ENCODE results near the gene COX4I1.

The COX4I1 gene

DNA sequence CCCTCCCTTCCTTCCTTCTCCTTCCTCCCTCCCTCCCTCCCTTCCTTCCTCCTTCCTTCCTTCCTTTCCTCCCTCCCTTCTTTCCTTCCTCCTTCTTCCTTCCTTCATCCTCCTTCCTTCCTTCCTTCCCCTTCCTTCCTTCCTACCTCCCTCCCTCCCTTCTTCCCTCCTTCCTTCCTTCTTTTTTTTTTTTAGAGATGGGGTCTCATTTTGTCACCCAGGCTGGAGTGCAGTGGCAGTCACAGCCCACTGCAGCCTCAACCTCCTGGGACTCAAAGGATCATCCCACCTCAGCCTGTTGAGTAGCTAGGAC is 44.6 kb downstream of the COX4I1 start:
- DNase-seq, result no peak

DNA sequence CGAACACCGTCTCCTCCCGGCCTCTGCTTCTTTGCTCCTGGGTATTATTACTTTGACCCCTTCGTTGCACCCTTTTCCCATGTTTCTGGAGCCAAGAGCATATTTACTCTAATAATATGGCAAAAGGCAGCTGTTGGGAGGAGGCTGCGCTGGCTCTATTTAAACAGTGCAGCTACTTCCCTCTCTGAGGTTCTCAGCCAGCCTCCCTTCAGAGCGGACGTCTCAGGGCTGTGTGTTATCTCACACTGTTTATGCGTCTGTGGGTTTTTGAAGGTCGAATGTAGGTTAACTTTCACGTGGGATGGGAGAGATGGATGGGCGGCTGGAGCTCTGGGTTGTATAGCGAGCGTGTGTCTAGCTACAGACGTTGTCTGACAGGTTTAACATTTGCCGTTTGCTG is 45.3 kb downstream of the COX4I1 start:
- no peak for DNase-seq

DNA sequence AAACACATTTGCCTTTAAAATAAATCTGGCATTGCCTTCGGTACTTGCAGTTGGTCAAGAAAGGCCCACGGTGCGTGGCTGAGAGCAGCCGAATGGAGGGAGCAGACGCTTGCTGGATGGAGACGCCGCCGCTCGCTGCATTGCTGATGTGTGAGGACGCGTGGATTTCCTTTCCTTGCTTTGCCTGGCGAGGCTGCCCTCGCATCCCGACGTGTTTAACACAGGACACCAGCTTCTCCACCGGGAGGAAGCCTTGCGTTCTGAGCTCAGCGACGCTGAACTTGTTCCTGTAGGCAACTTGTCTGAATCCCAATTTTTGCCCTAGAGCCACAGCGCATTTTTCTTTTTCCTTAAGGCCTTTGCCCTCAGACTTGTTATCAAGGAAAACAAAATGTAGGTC is 45.8 kb downstream of the COX4I1 start:
- DNase-seq, result no peak

DNA sequence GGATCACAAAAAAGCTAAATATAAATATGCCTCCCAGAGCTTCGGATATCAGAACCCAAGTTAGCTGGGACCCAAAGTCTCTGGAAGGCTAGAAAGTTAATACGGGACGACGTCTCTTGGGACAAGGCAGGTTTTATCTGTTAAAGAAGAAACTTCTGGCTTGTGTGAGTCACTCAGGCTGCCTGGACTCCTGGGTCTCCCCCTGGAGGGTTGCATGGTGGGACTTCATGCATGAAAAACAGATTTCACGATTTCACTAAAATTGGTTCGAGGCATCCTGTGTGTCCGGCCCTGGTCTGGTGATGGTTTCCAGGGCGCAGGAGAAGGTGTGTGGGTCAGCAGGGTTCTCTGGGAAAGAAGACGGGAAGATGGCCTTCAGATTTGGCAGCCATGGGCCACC is 47.0 kb downstream of the COX4I1 start:
- DNase-seq, result no peak

DNA sequence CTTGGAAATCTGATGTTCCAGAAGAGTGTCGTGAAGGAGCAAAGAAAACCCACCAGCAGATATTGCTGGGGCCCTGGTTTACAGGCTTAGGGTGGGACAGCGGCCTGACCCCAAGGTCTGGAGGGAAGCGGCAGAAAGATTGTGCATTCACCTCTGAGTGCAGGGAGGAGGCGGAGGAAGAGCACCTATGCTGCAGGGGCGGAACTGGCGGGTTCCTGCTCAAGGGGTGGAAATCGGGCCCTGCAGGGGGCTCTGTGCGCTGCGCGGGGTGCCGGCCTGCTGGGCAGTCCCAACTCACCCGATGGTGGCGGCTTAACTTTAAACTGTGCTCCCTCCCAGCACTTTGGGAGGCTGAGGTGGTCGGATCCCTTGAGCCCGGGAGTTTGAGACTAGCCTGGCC is 47.5 kb downstream of the COX4I1 start:
- DNase-seq, result no peak

DNA sequence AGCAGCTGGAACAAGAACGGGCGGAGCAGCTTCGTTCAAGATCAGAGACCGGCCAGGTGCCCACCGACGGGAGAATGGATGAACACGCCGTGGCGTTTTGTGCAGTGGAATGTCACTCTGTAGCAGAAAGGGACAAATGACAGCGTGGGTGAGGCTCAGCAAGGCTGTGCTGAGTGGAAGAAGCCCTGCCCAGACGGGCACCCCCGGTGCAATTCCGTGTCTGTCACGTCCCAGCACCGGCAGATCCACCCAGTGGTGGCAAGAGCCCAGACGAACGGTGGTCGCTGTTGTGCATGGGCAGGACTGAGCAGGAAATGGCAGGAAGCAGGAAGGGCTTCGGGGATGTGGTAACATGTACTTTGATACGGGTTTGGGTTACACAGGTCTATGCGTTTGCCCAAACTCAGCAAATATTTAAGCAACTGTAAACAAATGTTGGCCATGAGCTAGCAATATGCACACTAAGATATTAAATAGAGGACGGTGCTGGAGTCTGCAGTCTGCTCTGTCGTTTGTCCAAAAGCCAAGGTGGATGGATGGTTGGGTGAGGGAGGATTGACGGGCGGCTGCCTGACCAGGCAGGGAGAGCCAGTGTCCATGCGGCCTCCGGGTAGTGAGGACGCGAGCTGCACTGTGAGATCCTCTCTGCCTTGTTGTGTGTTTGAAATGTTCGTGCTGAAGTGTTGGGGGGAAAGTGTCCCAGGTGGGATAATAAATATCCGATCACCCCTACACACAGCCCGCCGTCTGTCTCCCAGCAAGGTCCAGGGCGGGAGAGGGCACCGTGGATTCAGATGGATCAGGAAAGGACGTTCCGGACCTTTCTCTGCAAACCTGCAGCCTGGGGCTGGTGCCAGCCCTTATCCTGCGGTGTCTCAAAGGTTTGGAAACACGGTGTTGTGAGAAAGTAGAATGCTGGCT is 48.4 kb downstream of the COX4I1 start:
- DNase-seq, result no peak

DNA sequence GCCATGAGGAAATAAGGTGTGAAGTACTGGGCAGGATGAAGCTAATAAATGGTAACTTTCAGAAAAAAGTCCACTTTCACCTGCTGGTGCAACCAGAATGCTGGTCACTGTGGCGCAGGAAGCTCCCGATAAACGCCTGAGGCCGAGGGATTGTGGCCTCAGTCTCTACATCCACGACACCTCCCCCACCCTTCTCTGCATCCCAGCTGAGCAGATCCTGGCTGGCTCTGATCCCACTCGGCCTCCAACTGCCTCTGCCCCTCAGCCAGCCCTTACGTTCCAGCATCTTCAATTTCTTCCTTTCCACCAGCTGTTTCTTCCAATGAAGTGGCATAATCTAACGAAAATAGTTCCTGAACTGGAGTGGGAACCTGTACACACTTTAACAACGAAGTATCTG is 49.5 kb downstream of the COX4I1 start:
- DNase-seq, result no peak

DNA sequence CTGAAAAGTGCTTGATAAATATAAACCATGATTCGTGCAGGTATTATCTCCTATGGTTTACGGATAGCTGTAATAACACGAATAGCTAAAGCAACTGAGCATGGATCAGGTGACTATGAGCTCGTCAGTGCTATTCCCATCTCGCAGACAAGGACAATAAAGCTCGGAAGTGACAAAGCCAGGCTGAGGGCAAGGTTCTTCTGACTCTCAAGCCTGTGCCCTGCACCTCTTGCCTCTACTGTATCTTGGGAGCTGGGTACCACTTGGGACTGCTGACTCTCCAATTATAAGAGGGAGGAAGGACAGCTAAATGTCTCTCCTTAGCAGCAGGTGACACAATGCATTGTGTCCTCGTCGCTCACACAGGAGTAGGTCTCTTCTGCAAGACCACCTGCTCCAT is 49.9 kb downstream of the COX4I1 start:
- DNase-seq, result no peak

DNA sequence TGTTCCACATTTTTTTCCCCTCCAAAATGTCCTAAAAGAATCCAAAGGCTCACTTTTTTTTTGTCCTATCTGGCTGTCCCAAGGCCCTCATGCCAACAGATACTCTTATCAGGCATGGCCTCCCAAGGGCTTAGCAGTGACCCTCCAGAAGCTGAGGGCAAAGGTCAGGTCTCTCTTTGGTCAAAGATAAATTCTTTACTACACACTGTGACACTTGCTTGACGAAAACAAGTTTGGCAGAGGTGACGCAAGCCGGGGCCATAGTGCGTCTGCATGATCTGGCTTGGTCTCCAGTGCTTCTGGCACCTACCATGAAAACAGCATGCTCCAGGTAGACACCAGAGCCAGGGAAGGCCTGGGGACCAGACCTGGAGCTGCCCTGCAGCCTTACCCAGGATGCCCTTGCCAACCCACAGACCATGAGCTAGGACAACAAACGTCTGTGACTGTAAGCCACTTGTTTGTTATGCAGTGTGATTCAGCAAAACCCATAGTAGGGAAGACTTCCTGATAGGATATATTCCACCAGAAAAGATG is 50.9 kb downstream of the COX4I1 start:
- DNase-seq, result no peak

DNA sequence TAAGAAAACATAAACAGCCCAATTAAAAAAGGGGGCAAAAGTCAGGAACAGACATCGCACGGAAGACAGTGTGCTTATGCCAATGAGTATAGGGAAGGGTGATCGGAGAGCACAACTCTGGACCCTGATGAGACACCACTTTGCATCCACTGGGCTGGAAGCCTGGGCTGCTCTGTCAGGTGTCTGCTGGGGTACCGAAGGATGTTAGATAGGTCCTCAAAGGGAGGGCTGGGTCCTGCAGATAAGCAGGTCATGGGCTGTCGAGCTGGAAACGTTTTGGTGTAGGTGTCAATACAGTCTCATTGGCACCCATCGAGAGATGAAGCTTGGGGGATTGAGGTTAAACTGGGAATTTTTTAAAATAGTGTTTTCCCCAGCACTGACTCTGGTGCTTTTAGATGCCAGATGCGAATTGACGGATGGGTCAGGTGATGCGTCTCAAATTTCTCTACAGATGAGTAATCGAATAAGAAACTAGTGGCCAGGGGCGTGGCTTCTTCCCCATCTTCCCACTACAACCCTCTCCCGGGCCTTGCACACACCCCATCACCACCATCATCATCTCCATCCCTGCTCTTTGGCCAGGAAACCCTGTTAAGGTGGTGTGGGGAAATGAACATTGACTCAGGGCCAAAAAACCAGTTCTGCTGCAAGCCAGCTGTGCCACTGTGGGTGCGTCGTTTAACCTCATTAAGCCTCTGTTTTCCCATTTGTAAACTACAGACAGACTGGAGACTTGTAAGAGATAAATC is 51.7 kb downstream of the COX4I1 start:
- DNase-seq, result no peak

DNA sequence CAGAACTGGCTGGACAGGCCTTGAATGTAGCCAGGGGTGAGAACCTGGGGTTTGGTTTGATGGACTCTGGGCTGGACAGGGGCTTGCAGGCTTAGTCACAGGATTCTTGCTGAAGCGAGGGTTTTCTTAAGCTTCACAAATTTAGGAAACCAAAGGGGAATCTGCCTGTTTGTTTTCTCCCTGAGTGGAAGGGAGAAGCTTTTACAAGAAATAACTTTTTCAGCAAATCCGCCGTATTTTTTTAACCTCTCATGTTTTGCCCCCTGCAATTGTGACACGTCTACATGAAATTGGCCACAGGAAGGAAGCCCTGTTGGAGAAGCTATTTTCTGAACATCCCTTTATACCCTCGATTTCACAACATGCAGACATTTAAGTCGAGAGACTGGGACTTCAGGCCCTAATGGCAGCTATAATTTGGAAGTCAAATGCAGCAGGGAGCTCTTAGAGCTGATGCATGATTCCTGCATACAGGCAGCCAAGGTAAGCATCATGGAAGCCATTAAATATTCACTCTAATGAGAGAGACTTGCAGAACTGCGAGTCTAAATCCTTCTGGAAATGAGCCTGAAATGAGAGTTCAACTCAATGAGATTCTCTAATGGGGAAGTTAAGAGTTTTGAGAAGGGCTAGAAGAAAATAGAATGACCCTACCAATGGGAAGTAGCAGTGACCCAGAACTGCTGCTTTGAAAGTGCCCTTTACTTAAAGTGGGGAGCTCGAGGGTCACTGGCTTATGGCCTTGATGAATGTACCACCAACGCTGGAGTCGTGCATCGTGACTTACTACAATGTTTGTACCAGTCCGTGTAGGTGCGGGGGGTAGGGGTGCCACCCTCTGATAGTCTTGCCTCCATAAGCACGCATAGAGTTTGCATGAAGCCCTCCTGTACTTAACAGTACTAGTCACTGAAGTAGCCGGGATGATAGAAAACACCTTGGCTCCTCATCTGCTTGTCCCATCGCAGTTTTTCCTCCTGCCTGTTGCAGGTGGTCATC is 54.4 kb downstream of the COX4I1 start:
- DNase-seq, result no peak

DNA sequence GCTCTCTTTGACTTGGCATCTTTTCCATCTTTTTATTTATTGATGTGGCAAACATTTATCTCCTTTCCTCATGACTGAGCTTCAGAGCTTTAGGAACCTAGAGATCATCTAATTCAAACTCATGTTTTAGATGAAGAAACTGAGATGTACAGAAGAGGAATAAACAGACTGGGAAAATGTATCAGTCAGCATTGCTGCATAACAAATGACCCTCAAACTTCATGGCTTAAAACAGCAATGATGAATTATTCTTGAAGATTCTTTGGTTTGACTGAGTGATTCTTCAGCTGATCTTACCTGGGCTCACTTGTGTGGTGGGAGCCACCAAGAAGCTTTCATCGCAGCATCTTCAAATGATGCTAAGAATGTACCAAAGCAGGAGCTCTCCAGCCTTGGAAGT is 55.4 kb downstream of the COX4I1 start:
- no peak for DNase-seq

DNA sequence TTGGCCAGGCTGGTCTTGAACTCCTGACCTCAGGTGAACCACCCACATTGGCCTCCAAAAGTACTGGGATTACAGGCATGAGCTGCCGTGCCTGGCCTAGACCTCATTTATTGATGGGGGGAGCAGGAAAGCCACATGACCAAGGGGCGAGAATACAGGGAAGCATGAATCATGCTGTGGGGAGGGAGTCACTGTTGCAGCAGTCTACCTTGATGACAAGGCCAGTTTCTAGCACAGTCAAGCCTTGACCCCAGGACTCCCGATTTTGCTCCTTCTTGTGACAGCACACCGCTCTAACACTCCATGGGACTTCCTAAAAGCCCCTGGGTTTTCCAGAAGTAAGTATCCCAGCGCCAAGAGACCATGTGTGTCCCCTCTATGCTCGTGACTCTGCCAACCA is 56.6 kb downstream of the COX4I1 start:
- no peak for DNase-seq

DNA sequence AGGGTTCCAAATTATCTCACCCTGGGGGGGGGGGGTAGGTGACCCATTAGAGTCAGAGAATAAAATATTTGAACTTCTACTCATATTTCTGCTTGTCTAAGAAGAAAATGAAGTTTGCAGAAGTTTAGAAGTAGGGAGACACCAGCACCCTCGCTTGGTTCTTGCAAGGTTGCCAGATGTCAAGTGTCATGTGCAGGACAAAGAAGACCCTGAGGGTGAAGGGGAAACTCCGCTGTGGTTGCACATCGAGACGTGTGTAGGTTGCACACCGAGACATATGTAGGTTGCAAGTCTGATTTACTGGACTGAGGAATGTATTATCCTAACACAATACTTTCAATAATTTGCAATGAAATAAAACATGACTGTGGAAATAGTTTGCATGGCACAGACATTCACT is 57.1 kb downstream of the COX4I1 start:
- no peak for DNase-seq

Data from NCI-H187 (cell line).